HepG2 (cell line): ENCODE measurements around the gene RGCC. TPM values are rescaled to one million over a fixed set of nuclear protein-coding genes. Genes with fewer than 3 reads are reported as not detected.

Experiments
- ATAC-seq: fragments of 200-7000 bp; cut with Tn5 transposase; 3 replicates; pipeline ENCODE4 v1.9.1; 2020; ENCODE audit warnings: mild to moderate bottlenecking, moderate library complexity
- BruUV-seq: library from RNA; stranded (reverse); fragments of 400-500 nt; replicated peaks from 2 replicates; lab custom pipeline; 2021; lab: Mats Ljungman, UMichigan
- CTCF ChIA-PET: fragments of 300-600 bp; formaldehyde crosslinking; extraction: SDS; loops from one replicate; lab custom pipeline; 2021; ENCODE audit warnings: low total read pairs, inconsistent platforms, low intra/inter-chr PET ratio; lab: Yijun Ruan, JAX
- POLR2A ChIA-PET: fragments of 350-600 bp; sonication (Branson Sonifier 250); formaldehyde crosslinking; loops from one replicate; lab custom pipeline; 2020; ENCODE audit warnings: antibody characterized with exemption, inconsistent platforms; lab: Yijun Ruan, JAX
- DNase-seq: peaks from one replicate; pipeline ENCODE4 v3.0.0-alpha.2; 2015; ENCODE audit warnings: low spot score
- FAIRE-seq: peaks from 3 replicates; lab custom pipeline; 2011; peaks lifted over from hg19 to GRCh38; lab: Jason Lieb, UNC
- H2AFZ ChIP-seq: one replicate; pipeline ENCODE4 v1.6.1; 2011; ENCODE audit warnings: low read length, inconsistent platforms
- H3K27ac ChIP-seq: fragments of 300-600 bp; 3 replicates; pipeline ENCODE4 v1.8.0; 2011; ENCODE audit warnings: mixed run types, mild to moderate bottlenecking, mixed read lengths, low read length, inconsistent platforms; ENCODE audit not compliant: insufficient read depth; ENCODE audit errors: extremely low read length
- H3K27me3 ChIP-seq, 2 experiments: fragments of 200-600 bp in 1 of 2; 2 replicates in 1 of 2; 3 replicates in 1 of 2; pipeline versions ENCODE4 v1.6.0 to v1.8.0; 2011; ENCODE audit warnings: low read length in 2 of 2, mild to moderate bottlenecking in 2 of 2, moderate library complexity in 2 of 2, inconsistent platforms in 1 of 2; ENCODE audit not compliant: insufficient read depth in 2 of 2, control insufficient read depth in 1 of 2
- H3K36me3 ChIP-seq, 2 experiments: fragments of 200-600 bp in 1 of 2; replicated peaks in 1 of 2; 2 replicates in 1 of 2; 3 replicates in 1 of 2; pipeline versions ENCODE4 v1.5.1 to v1.8.0; 2011; ENCODE audit warnings: low read length in 2 of 2, inconsistent platforms in 1 of 2; ENCODE audit not compliant: insufficient read depth in 2 of 2, control insufficient read depth in 1 of 2
- H3K4me1 ChIP-seq: 2 replicates; pipeline ENCODE4 v1.5.1; 2012; ENCODE audit warnings: low read length, inconsistent platforms; ENCODE audit not compliant: insufficient read depth
- H3K4me2 ChIP-seq: 2 replicates; pipeline ENCODE4 v1.6.0; 2011; ENCODE audit warnings: low read depth, low read length, inconsistent platforms
- H3K4me3 ChIP-seq, 3 experiments: fragments of 200-600 bp in 1 of 3; sonication (generic), shearing (Covaris generic) in 1 of 3; replicated peaks in 1 of 3; 2 replicates each; pipeline ENCODE4 v1.5.1; 2011 to 2016; ENCODE audit warnings: low read length in 3 of 3, inconsistent platforms in 2 of 3, low read depth in 2 of 3, mild to moderate bottlenecking in 2 of 3, control low read depth in 1 of 3, mixed read lengths in 1 of 3; ENCODE audit not compliant: insufficient read depth in 1 of 3
- H3K79me2 ChIP-seq: one replicate; pipeline ENCODE4 v1.6.1; 2011; ENCODE audit warnings: low read length, inconsistent platforms; ENCODE audit not compliant: insufficient read depth
- H3K9ac ChIP-seq: 2 replicates; pipeline ENCODE4 v1.6.0; 2011; ENCODE audit warnings: mild to moderate bottlenecking, low read depth, low read length, inconsistent platforms; ENCODE audit not compliant: insufficient read depth
- H3K9me3 ChIP-seq: 2 replicates; pipeline ENCODE4 v1.5.1; 2012; ENCODE audit warnings: mild to moderate bottlenecking, low read length
- H4K20me1 ChIP-seq: 2 replicates; pipeline ENCODE4 v1.6.0; 2011; ENCODE audit warnings: inconsistent platforms, mild to moderate bottlenecking, low read length, moderate library complexity; ENCODE audit not compliant: insufficient read depth
- ATF7 ChIP-seq, 2 experiments: fragments of 450-650 bp in 1 of 2; sonication (generic) in 1 of 2; formaldehyde crosslinking in 1 of 2; IDR thresholded peaks; 2 replicates each; pipeline versions ENCODE4 v1.4.0 to v1.6.1; 2016 to 2020; ENCODE audit warnings: antibody characterized with exemption in 1 of 2, mild to moderate bottlenecking in 1 of 2, missing genetic modification reagents in 1 of 2
- HIC2 ChIP-seq: sonication (generic); formaldehyde crosslinking; IDR thresholded peaks from 2 replicates; pipeline ENCODE4 v1.9.0; 2022; ENCODE audit warnings: low read depth, missing genetic modification reagents
- HNF4A ChIP-seq: sonication (generic); formaldehyde crosslinking; IDR thresholded peaks from 2 replicates; pipeline ENCODE4 v1.4.0; 2020; ENCODE audit warnings: missing genetic modification reagents
- NFE2 ChIP-seq: sonication (generic); formaldehyde crosslinking; IDR thresholded peaks from 2 replicates; pipeline ENCODE4 v1.4.0; 2020; ENCODE audit warnings: missing genetic modification reagents
- PLRG1 ChIP-seq: fragments of 450-650 bp; conservative IDR thresholded peaks from 2 replicates; pipeline ENCODE4 v1.6.1; 2016
- SALL1 ChIP-seq: sonication (generic); formaldehyde crosslinking; IDR thresholded peaks from 2 replicates; pipeline ENCODE4 v1.8.0; 2022; ENCODE audit warnings: mild to moderate bottlenecking, missing genetic modification reagents
- SRSF1 ChIP-seq: fragments of 200-400 bp; formaldehyde crosslinking; optimal IDR thresholded peaks from 2 replicates; pipeline ENCODE3; 2017; ENCODE audit warnings: mild to moderate bottlenecking, low read depth, low read length, moderate library complexity
- TEAD2 ChIP-seq: sonication (generic); formaldehyde crosslinking; IDR thresholded peaks from 2 replicates; pipeline ENCODE4 v1.9.0; 2021; ENCODE audit warnings: missing genetic modification reagents
- TOPORS ChIP-seq: sonication (generic); formaldehyde crosslinking; IDR thresholded peaks from 2 replicates; pipeline ENCODE4 v1.8.0; 2023; ENCODE audit warnings: mild to moderate bottlenecking, missing genetic modification reagents
- ZNF160 ChIP-seq: sonication (generic); formaldehyde crosslinking; IDR thresholded peaks from 2 replicates; pipeline ENCODE4 v1.8.0; 2022; ENCODE audit warnings: mild to moderate bottlenecking, inconsistent platforms, missing genetic modification reagents
- ZNF543 ChIP-seq: sonication (generic); formaldehyde crosslinking; IDR thresholded peaks from 2 replicates; pipeline ENCODE4 v1.4.0; 2020; ENCODE audit warnings: mild to moderate bottlenecking, missing genetic modification reagents
- ZNF619 ChIP-seq: sonication (generic); formaldehyde crosslinking; IDR thresholded peaks from 2 replicates; pipeline ENCODE4 v1.4.0; 2020; ENCODE audit warnings: mild to moderate bottlenecking, missing genetic modification reagents
- ZNF724P ChIP-seq: sonication (generic); formaldehyde crosslinking; IDR thresholded peaks from 2 replicates; pipeline ENCODE4 v1.8.0; 2022; ENCODE audit warnings: missing genetic modification reagents, borderline replicate concordance
- ZNF761 ChIP-seq: sonication (generic); formaldehyde crosslinking; conservative IDR thresholded peaks from 2 replicates; pipeline ENCODE4 v1.4.0; 2020; ENCODE audit warnings: mild to moderate bottlenecking, missing genetic modification reagents
- ZNF770 ChIP-seq: sonication (generic); formaldehyde crosslinking; IDR thresholded peaks from 2 replicates; pipeline ENCODE4 v1.5.0; 2020; ENCODE audit warnings: mild to moderate bottlenecking, missing genetic modification reagents
- ZNF777 ChIP-seq: sonication (generic); formaldehyde crosslinking; IDR thresholded peaks from 2 replicates; pipeline ENCODE4 v1.4.0; 2020; ENCODE audit warnings: missing genetic modification reagents
- WGBS: methylation state at CpG from one replicate; pipeline ENCODE4 v1.1.6; 2017; ENCODE audit warnings: low lambda C conversion rate; 5-methylcytosine and 5-hydroxymethylcytosine counted together
- in situ Hi-C: cut with HindIII; loops from 2 replicates; pipeline ENCODE4 v1.10.0; 2017; ENCODE audit warnings: low pct_unique_long_range_greater_than_20kb; ENCODE audit not compliant: extremely low pct_ligation_motif_present
- intact Hi-C: fragments of 100-400 bp; cut with micrococcal nuclease; formaldehyde crosslinking; loops from one replicate; pipeline ENCODE4 v1.10.0; 2022; ENCODE audit not compliant: unreplicated experiment
- polyA plus RNA-seq, 8 experiments: library from polyadenylated mRNA; depleted of rRNA in 3 of 8; stranded (reverse) in 7 of 8; unstranded in 1 of 8; fragments of >200 nt; fragmentation: Illumina TruSeq in 4 of 8; extraction: Trizol in 4 of 8; gene quantifications; 2 replicates each; pipeline versions ENCODE4 v1.2.1 to v1.2.3, GENCODE V29; 2011 to 2016; ENCODE audit warnings: low read depth in 4 of 8, missing spikeins in 1 of 8, mixed read lengths in 1 of 8; ENCODE audit not compliant: insufficient read depth in 1 of 8
- total RNA-seq, 5 experiments: library from RNA; depleted of rRNA; stranded (reverse); fragments of >200 nt; fragmentation: Illumina TruSeq; extraction: Trizol; gene quantifications; 2 replicates each; pipeline ENCODE4 v1.2.3, GENCODE V29; 2016; ENCODE audit warnings: low read depth in 1 of 5
- TF ChIP-seq, protein P1 (sequence below): IDR thresholded peaks from 2 replicates; pipeline ENCODE4 v1.6.1; 2012; ENCODE audit warnings: low read depth, low read length, improper control_type of control experiment
- TF ChIP-seq, protein P2 (sequence below): sonication (generic); formaldehyde crosslinking; IDR thresholded peaks from 2 replicates; pipeline ENCODE4 v1.8.1; 2023; ENCODE audit warnings: missing genetic modification reagents, inconsistent platforms, borderline replicate concordance

Gene RGCC
- total and polyA plus RNA-seq, 2 of the 13 experiments (the other 11 are each of a cell fraction or from before 2014, with no cell fraction given) = 0.20 to 8.4 TPM

- H3K9me3 ChIP-seq = no peaks in the 10 kb centered on the region
- peak overlapping the region; percentile 71; the same call in 1 of the 2 replicates for H3K9ac ChIP-seq
- H3K4me2 ChIP-seq = peak overlapping the region; percentile 80
- no peaks in the 10 kb centered on the region for H3K36me3 ChIP-seq
- BruUV-seq = no TSS peak
- in situ Hi-C loops (no loop called here), intact Hi-C loops (loop anchor here (2.0 kb wide), 1 partner anchor 195 kb away; no protein-coding TSS in a partner anchor)
- H3K27me3 ChIP-seq = peaks cover 0 to 24% of the 10 kb centered on the region in 2 experiments; a peak in 2 of 5 replicates
- WGBS = 62% methylated on average over 17 of the region's 56 CpGs
- no peak for FAIRE-seq
- peaks cover 18% of the 10 kb centered on the region for H3K4me1 ChIP-seq
- no peak overlapping the region for H2AFZ ChIP-seq
- no peak for DNase-seq
- peak overlapping the region; percentile 45 to 75 (median 57); a peak in 4 of 6 replicates for H3K4me3 ChIP-seq
- ATAC-seq = peak; percentile 7; the same call in 1 of the 3 replicates
- H3K27ac ChIP-seq = no peak overlapping the region
- ChIA-PET POLR2A (no interaction called here), CTCF (no interaction called here)
- no peaks in the 10 kb centered on the region for H3K79me2 ChIP-seq
- H4K20me1 ChIP-seq = no peaks in the 10 kb centered on the region
- TF ChIP-seq SALL1 (CRISPR knock-in tag) = no peak
- TF ChIP-seq ATF7 (IDR thresholded peaks at IDR 0.05) = no peak
- TF ChIP-seq ATF7 (CRISPR knock-in tag; IDR thresholded peaks at IDR 0.05) = no peak
- no peak for TF ChIP-seq HNF4A (CRISPR knock-in tag)
- no peak for TF ChIP-seq NFE2 (CRISPR knock-in tag)
- TF ChIP-seq, protein P1, sequence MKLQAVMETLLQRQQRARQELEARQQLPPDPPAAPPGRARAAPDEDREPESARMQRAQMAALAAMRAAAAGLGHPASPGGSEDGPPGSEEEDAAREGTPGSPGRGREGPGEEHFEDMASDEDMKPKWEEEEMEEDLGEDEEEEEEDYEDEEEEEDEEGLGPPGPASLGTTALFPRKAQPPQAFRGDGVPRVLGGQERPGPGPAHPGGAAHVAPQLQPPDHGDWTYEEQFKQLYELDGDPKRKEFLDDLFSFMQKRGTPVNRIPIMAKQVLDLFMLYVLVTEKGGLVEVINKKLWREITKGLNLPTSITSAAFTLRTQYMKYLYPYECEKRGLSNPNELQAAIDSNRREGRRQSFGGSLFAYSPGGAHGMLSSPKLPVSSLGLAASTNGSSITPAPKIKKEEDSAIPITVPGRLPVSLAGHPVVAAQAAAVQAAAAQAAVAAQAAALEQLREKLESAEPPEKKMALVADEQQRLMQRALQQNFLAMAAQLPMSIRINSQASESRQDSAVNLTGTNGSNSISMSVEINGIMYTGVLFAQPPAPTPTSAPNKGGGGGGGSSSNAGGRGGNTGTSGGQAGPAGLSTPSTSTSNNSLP = no peak
- TF ChIP-seq, protein P2, sequence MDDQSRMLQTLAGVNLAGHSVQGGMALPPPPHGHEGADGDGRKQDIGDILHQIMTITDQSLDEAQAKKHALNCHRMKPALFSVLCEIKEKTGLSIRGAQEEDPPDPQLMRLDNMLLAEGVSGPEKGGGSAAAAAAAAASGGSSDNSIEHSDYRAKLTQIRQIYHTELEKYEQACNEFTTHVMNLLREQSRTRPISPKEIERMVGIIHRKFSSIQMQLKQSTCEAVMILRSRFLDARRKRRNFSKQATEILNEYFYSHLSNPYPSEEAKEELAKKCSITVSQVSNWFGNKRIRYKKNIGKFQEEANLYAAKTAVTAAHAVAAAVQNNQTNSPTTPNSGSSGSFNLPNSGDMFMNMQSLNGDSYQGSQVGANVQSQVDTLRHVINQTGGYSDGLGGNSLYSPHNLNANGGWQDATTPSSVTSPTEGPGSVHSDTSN (CRISPR knock-in tag) = no peak
- TF ChIP-seq HIC2 (CRISPR knock-in tag) = no peak
- peak; percentile 1 for TF ChIP-seq SRSF1
- 0 out of 2 replicates have a peak, but pooled peaks have one; percentile 6 for TF ChIP-seq ZNF770 (CRISPR knock-in tag)
- TF ChIP-seq ZNF724P (CRISPR knock-in tag) = peak; percentile 1
- 0 out of 2 replicates have a peak, but pooled peaks have one; percentile 6 for TF ChIP-seq ZNF777 (CRISPR knock-in tag)
- no peak for TF ChIP-seq ZNF160 (CRISPR knock-in tag)
- no peak for TF ChIP-seq ZNF619 (CRISPR knock-in tag)
- TF ChIP-seq ZNF543 (CRISPR knock-in tag) = no peak
- TF ChIP-seq TEAD2 (CRISPR knock-in tag) = no peak
- 0 out of 2 replicates have a peak, but pooled peaks have one; percentile 1 for TF ChIP-seq TOPORS (CRISPR knock-in tag)
- no peak for TF ChIP-seq ZNF761
- no peak for TF ChIP-seq PLRG1
Measured at GRCh38 chr13:41457589-41458186, 338 bp downstream of the RGCC start.
